Epithelial cell of prostate (primary cell): ENCODE results near the gene ANO8.
A peak's percentile ranks its signal among the peaks of the same experiment; 100 is the strongest.
"Not testable (repeated sequence)": the region's sequence is repeated elsewhere in the genome, so short reads cannot be mapped to it uniquely, and the experiment has no call there.

Experiments
- DNase-seq: peaks from one replicate; pipeline ENCODE4 v3.0.0-alpha.2; 2011; ENCODE audit warnings: low read depth, low spot score
- H3K27ac ChIP-seq: fragments of 450-650 bp; 2 replicates; pipeline ENCODE4 v1.5.1; 2017; ENCODE audit warnings: mild to moderate bottlenecking

ANO8 gene

DNA sequence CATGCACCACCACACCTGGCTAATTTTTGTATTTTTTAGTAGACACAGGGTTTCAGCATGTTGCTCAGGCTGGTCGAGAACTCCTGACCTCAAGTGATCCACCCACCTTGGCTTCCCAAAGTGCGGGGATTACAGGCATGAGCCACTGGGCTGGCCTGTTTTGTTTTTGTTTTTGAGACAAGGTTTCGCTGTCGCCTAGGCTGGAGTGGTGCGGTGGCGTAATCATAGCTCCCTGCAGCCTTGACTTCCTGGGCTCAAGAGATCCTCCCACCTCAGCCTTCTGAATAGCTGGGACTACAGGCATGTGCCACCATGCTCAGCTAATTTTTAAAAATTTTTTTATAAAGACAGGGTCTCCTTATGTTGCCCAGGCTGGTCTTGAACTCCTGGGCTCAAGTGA is 39.1 kb downstream of the ANO8 start:
- not testable (repeated sequence) for DNase-seq
- peak overlapping the region; percentile 74 for H3K27ac ChIP-seq

DNA sequence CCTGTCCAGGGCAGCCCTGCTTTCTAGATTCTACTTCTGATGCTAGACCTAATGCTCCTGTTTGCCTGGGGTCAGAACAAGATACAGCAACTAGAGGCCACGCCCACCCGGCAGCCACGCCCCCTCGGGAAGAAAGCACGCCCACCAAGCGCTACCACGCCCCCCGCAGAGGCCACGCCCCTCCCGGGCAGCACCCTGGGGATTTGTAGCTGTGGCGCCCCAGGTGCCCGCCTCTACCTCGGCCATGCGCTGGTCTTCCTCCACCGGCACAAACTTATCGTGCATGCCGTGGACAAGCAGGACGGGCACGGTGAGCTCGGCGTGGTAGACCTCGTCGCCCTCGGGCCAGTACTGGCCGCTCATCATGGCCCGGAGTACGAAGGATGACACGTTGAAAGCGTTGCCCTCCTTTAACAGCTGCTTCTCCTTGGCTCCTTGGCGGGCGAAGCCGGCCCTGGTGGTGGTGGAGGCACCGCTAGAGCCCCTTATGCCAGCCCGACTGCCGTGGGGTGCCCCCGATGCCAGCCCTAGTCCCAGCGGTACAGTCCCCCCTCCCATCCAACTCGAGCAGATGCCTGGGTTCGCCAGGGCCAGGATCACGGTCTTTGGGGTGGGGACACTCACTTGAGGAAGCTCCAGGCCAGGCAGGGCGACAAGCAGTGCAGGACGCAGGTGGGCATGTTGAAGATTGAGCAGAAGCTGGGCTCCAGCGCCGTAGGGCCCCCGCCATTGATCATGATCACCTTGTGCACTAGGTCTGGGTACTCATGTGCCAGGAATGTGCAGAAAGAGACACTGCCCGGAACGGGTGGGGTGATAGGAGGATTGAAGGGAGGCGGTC is 40.4 kb downstream of the ANO8 start:
- H3K27ac ChIP-seq = no peak overlapping the region
- DNase-seq = no peak

DNA sequence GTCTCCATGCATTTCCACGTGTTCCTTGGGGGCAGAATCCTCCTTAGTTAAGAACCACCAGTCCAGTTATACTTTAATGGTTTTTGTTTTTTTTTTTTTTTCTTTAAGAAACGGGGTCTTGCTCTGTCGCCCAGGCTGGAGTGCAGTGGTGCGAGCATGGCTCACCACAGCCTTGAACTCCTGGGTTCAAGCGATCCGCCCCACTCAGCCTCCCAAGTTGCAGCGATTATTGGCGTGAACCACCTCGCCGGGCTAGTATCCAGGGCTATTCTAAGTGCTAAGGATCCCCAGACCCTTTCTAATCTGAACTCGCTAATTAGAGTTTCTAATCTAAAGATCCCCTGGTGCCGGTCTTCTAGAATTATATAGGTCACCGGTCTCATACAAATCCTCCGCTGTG is 41.0 kb downstream of the ANO8 start:
- DNase-seq = no peak
- no peak overlapping the region for H3K27ac ChIP-seq

DNA sequence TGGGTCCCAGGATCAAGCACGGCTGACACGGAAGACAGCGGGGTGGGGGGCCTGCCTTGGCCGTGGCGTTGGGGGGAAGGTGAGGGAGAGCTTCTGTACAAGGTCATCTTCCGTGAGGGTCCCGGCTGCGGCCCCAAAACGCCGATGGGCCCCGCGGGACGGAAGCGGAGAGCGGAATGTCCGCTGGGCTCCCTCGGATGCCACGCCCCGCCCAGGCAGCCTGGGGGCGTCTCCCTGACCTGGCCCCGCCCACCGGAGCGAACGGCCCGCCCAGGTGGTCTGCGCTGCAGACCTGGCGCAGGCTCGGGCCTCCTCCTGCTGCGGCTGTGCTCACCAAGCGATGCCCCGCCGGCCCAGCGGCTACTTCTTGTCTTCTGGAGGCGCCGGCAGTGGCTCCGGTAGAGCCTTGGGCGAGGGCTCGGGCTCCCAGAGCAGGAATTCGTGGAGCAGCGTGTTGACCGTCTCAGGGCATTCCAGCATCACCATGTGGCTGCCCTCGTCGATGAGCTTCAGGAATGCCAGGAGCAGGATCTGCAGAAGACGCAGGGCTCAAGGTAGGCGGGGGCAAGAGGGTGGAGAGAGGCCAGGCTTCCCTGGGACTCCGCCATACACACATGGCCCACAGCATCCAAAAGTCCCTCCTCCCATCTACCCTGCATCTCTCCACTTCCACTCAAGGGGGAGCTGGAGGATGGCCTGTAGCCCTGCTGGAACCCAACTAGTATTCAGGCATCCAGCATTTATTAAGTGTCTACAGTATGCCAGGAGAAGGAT is 42.2 kb downstream of the ANO8 start:
- peak overlapping the region; percentile 41 for H3K27ac ChIP-seq
- no peak for DNase-seq

GRCh38 chr19:17289489-17289888 is 45.2 kb downstream of the ANO8 start:
- no peak overlapping the region for H3K27ac ChIP-seq
- DNase-seq = no peak

- H3K27ac ChIP-seq = no peak overlapping the region
- DNase-seq = no peak
Observed at GRCh38 chr19:17286752-17287151, 47.9 kb downstream of the ANO8 start.

DNA sequence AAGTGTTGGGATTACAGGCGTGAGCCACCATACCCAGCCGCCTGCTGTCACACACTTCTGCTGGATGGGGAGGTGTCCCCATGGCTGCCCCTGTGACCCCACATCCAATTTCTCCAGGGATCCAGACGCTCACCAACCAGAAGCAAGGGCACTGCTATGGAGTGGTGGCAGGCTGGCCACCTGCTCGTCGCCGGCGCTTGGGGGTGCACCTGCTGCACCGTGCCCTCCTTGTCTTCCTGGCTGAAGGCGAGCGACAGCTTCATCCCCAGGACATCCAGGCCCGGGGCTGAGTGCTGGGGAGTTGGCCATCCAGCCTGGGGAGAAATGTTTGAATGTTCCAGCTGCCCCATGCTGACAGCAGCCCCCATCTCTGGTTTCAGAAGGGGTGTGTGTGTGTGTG is 48.4 kb downstream of the ANO8 start:
- no peak overlapping the region for H3K27ac ChIP-seq
- DNase-seq = no peak

- DNase-seq = no peak
- H3K27ac ChIP-seq = no peak overlapping the region
Observed at GRCh38 chr19:17285415-17286135, 49.1 kb downstream of the ANO8 start.

DNA sequence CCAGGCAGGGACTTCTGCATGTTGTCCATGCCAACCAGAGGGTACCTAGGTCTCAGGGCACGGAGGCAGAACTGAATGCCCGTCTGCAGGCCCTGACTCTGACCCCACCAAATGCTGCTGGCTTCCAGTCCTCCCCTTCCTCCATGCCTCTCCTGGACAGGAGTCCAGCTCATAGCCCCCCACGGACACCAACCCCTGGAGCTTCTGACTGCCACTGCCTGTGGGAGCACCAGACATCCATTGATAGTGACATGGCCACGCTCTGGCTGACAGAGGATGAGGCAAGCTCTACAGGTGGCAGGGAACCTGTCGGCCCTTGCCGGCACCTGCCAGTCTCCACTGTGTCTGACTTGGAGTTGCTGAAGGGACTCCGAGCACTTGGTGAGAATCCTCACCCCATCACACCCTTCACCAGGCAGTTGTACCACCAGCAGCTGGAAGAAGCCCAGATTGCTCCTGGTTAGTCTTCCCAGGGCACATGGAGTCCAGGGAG is 51.1 kb downstream of the ANO8 start:
- H3K27ac ChIP-seq = no peak overlapping the region
- no peak for DNase-seq

GRCh38 chr19:17282488-17283125 is 52.0 kb downstream of the ANO8 start:
- no peak for DNase-seq
- no peak overlapping the region for H3K27ac ChIP-seq

GRCh38 chr19:17281391-17282304 is 53.0 kb downstream of the ANO8 start, which contains the start of gene ANKLE1:
ANKLE1 (plus strand) TSS chr19:17281901; CDS start chr19:17281921, 20 bp downstream.
- no peak within 1 kb of the TSS for H3K27ac ChIP-seq
- DNase-seq = no peak

DNA sequence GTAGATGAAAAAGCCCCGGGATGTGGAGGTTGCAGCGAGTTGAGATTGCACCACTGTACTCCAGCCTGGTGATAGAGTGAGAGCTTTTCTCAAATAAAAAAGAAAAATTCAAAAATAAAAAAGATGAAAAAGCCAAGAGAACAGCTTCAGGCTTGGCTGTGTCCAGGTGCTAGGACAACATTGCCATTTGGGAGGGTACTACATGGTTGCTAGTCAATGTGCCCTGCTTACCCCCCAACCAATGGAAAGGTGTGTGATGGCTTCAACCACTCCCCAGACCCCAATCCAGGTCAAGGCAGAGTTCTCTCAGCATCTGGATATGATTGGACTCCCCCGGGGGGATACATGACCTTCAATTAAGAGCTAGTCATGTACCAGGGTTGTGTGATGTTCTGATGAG is 55.2 kb downstream of the ANO8 start:
- no peak for DNase-seq
- H3K27ac ChIP-seq = no peak overlapping the region

DNA sequence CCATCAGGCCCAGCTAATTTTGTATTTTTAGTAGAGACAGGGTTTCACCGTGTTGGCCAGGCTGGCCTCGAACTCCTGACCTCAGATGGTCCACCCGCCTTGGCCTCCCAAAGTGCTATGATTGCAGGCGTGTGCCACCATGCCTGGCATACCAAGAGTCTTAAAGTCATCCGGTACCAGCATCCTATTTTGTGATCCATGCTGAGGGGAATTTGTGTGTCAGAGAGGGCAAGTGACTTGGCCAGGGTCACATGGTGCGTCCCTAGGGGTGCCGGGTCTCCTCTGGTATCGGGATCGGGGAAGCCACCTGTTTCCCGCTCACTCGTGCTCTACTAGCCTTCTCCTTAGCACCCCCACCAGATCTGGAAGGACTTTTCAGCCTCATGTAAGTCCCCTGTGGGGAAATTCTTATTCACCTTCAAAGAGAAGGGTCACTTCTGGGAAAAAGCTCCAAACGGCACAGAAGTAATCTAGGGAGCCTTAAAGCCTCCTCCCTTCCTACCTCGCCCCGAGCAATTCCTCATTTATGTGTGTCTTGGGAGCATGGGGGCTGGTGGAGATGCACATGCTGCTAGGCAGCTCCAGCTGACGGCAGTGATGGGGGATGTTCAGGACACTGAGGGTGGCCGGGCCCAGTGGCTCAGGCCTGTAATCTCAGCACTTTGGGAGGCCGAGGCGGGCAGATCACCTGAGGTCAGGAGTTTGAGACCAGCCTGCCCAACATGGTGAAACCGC is 59.0 kb downstream of the ANO8 start:
- DNase-seq = no peak
- H3K27ac ChIP-seq = no peak overlapping the region

- not testable (repeated sequence) for DNase-seq, H3K27ac ChIP-seq
Observed at GRCh38 chr19:17274892-17275291, 59.8 kb downstream of the ANO8 start.
